SK-N-SH (cell line): ENCODE data around the gene SCARB1. TPM values are rescaled to one million over a fixed set of nuclear protein-coding genes. Genes with fewer than 3 reads are reported as not detected.

Source experiments
- CTCF ChIA-PET: fragments of 300-600, 350-600 bp; formaldehyde crosslinking; extraction: SDS; loops from one replicate; lab custom pipeline; 2021; lab: Yijun Ruan, JAX
- POLR2A ChIA-PET: fragments of 350-600 bp; sonication (Branson Sonifier 250); formaldehyde crosslinking; extraction: SDS; loops from one replicate; lab custom pipeline; 2020; ENCODE audit warnings: antibody characterized with exemption, inconsistent platforms; lab: Yijun Ruan, JAX
- DNase-seq: peaks from one replicate; pipeline ENCODE4 v3.0.0; 2012
- H2AFZ ChIP-seq: fragments of 200-600 bp; sonication (generic); 2 replicates; pipeline ENCODE4 v1.8.1; 2016; ENCODE audit warnings: antibody characterized with exemption, mild to moderate bottlenecking, low read depth
- H3F3A ChIP-seq: fragments of 200-600 bp; sonication (generic); replicated peaks from 2 replicates; pipeline ENCODE3; 2016; ENCODE audit warnings: antibody characterized with exemption, mild to moderate bottlenecking; ENCODE audit not compliant: insufficient read depth
- H3K27ac ChIP-seq, 2 experiments: fragments of 200-500 bp in 1 of 2; fragments of 200-600 bp in 1 of 2; sonication (Bioruptor generic) in 1 of 2; sonication (generic), shearing (Covaris generic) in 1 of 2; 2 replicates each; pipeline versions ENCODE4 v1.5.1 to v1.6.1; 2014 to 2016; ENCODE audit warnings: low read depth in 2 of 2, inconsistent platforms in 1 of 2, low read length in 1 of 2, mild to moderate bottlenecking in 1 of 2, mixed read lengths in 1 of 2
- H3K27me3 ChIP-seq: fragments of 200-600 bp; sonication (generic), shearing (Covaris generic); 2 replicates; pipeline ENCODE4 v1.6.1; 2016; ENCODE audit warnings: mixed run types; ENCODE audit not compliant: insufficient read depth
- H3K36me3 ChIP-seq, 2 experiments: fragments of 200-500 bp in 1 of 2; fragments of 200-600 bp in 1 of 2; sonication (Bioruptor generic) in 1 of 2; sonication (generic) in 1 of 2; replicated peaks in 1 of 2; 2 replicates each; pipeline versions ENCODE3 to v1.5.1; 2014 to 2016; ENCODE audit warnings: low read length in 1 of 2, mild to moderate bottlenecking in 1 of 2; ENCODE audit not compliant: insufficient read depth in 2 of 2, control insufficient read depth in 1 of 2
- H3K4me1 ChIP-seq, 2 experiments: fragments of 200-500 bp in 1 of 2; fragments of 200-600 bp in 1 of 2; sonication (Bioruptor generic) in 1 of 2; sonication (generic), shearing (Covaris generic) in 1 of 2; 2 replicates each; pipeline versions ENCODE4 v1.5.1 to v1.6.1; 2014 to 2016; ENCODE audit warnings: low read depth in 1 of 2, low read length in 1 of 2, mixed run types in 1 of 2; ENCODE audit not compliant: insufficient read depth in 2 of 2, control insufficient read depth in 1 of 2
- H3K4me2 ChIP-seq: fragments of 200-600 bp; sonication (generic), shearing (Covaris generic); 2 replicates; pipeline ENCODE4 v1.6.1; 2017; ENCODE audit warnings: mixed run types
- H3K4me3 ChIP-seq, 2 experiments: fragments of 200-500 bp in 1 of 2; fragments of 200-600 bp in 1 of 2; sonication (Bioruptor generic) in 1 of 2; sonication (generic), shearing (Covaris generic) in 1 of 2; 2 replicates each; pipeline versions ENCODE4 v1.5.1 to v1.8.1; 2014 to 2016; ENCODE audit warnings: low read depth in 2 of 2, inconsistent platforms in 1 of 2, low read length in 1 of 2, mild to moderate bottlenecking in 1 of 2, mixed read lengths in 1 of 2, moderate library complexity in 1 of 2
- H3K79me2 ChIP-seq: fragments of 200-600 bp; sonication (generic); 2 replicates; pipeline ENCODE4 v1.8.1; 2017; ENCODE audit warnings: mild to moderate bottlenecking; ENCODE audit not compliant: insufficient read depth
- H3K9ac ChIP-seq: fragments of 200-600 bp; sonication (generic); 2 replicates; pipeline ENCODE4 v1.6.1; 2017; ENCODE audit warnings: mixed run types
- H3K9me2 ChIP-seq: fragments of 200-600 bp; sonication (generic); 2 replicates; pipeline ENCODE4 v1.6.1; 2017; ENCODE audit warnings: mixed run types
- H3K9me3 ChIP-seq: fragments of 200-600 bp; sonication (generic); 2 replicates; pipeline ENCODE4 v1.6.1; 2017; ENCODE audit warnings: mixed run types, mild to moderate bottlenecking, moderate library complexity
- H4K20me1 ChIP-seq: fragments of 200-600 bp; sonication (generic); 2 replicates; pipeline ENCODE4 v1.6.1; 2017; ENCODE audit warnings: mild to moderate bottlenecking, mixed run types; ENCODE audit not compliant: insufficient read depth
- CHD2 ChIP-seq: fragments of 150-350 bp; IDR thresholded peaks from 2 replicates; pipeline ENCODE4 v1.6.1; 2018; ENCODE audit warnings: low read length; ENCODE audit not compliant: partially characterized antibody
- ELF1 ChIP-seq: IDR thresholded peaks from 2 replicates; pipeline ENCODE4 v1.4.0; 2012
- EP300 ChIP-seq, 2 experiments: IDR thresholded peaks; 2 replicates each; pipeline versions ENCODE4 v1.4.0 to v1.6.1; 2012; ENCODE audit warnings: borderline replicate concordance in 1 of 2, low read depth in 1 of 2, low read length in 1 of 2
- FOSL2 ChIP-seq: IDR thresholded peaks from 2 replicates; pipeline ENCODE4 v1.4.0; 2012; ENCODE audit warnings: low read depth, mild to moderate bottlenecking, moderate library complexity, borderline replicate concordance
- FOXJ3 ChIP-seq: sonication (generic); formaldehyde crosslinking; IDR thresholded peaks from 2 replicates; pipeline ENCODE4 v1.5.1; 2020; ENCODE audit warnings: mild to moderate bottlenecking, missing genetic modification reagents
- FOXM1 ChIP-seq: IDR thresholded peaks from 2 replicates; pipeline ENCODE4 v1.4.0; 2012; ENCODE audit warnings: low read depth, mild to moderate bottlenecking
- GATA2 ChIP-seq: sonication (generic); formaldehyde crosslinking; IDR thresholded peaks from 2 replicates; pipeline ENCODE4 v1.5.0; 2020; ENCODE audit warnings: mild to moderate bottlenecking, missing genetic modification reagents
- JUND ChIP-seq: IDR thresholded peaks from 2 replicates; pipeline ENCODE4 v1.4.0; 2012
- MXI1 ChIP-seq: IDR thresholded peaks from 2 replicates; pipeline ENCODE4 v1.6.1; 2012; ENCODE audit warnings: mild to moderate bottlenecking, low read depth, low read length, improper control_type of control experiment
- NFIC ChIP-seq: IDR thresholded peaks from 2 replicates; pipeline ENCODE4 v1.4.0; 2012; ENCODE audit warnings: borderline replicate concordance
- PBX3 ChIP-seq: IDR thresholded peaks from 2 replicates; pipeline ENCODE4; 2012
- RAD21 ChIP-seq: IDR thresholded peaks from 2 replicates; pipeline ENCODE4 v1.6.1; 2012; ENCODE audit warnings: mild to moderate bottlenecking, low read length
- RCOR1 ChIP-seq: fragments of 150-350 bp; IDR thresholded peaks from 2 replicates; pipeline ENCODE4 v1.6.1; 2017; ENCODE audit warnings: antibody characterized with exemption, low read length
- SMC3 ChIP-seq: IDR thresholded peaks from 2 replicates; pipeline ENCODE4 v1.6.1; 2012; ENCODE audit warnings: low read depth, low read length, improper control_type of control experiment
- USF2 ChIP-seq: fragments of 150-350 bp; IDR thresholded peaks from 2 replicates; pipeline ENCODE4 v1.6.1; 2017; ENCODE audit warnings: antibody characterized with exemption, low read length, low read depth, borderline replicate concordance
- YY1 ChIP-seq: IDR thresholded peaks from 2 replicates; pipeline ENCODE4 v1.4.0; 2012; ENCODE audit warnings: low read depth, mild to moderate bottlenecking
- WGBS: methylation state at CpG from one replicate; pipeline ENCODE4 v1.1.6; 2017; ENCODE audit warnings: low lambda C conversion rate; 5-methylcytosine and 5-hydroxymethylcytosine counted together
- polyA plus RNA-seq, 3 experiments: library from polyadenylated mRNA; depleted of rRNA; stranded (reverse); fragments of >200 nt; gene quantifications; 2 replicates each; pipeline ENCODE4 v1.2.3, GENCODE V29; 2012
- TF ChIP-seq, protein P1 (sequence below): IDR thresholded peaks from 2 replicates; pipeline ENCODE4 v1.4.0; 2012; ENCODE audit warnings: low read depth
- TF ChIP-seq, protein P2 (sequence below): IDR thresholded peaks from 2 replicates; pipeline ENCODE4 v1.6.1; 2012; ENCODE audit warnings: mild to moderate bottlenecking, low read depth, low read length, moderate library complexity

The SCARB1 gene
- polyA plus RNA-seq, 1 of the 3 experiments (the other 2 are of a cell fraction), result 33.0 TPM

GRCh38 chr12:124792156-124792555 lies 71.5 kb downstream of the SCARB1 start:
- Histone ChIP-seq H3F3A (no peaks in the 10 kb centered on the region), H2AFZ (no peak overlapping the region), H3K36me3 (peaks cover 0 to 4% of the 10 kb centered on the region in 2 experiments), H4K20me1 (no peaks in the 10 kb centered on the region), H3K4me1 (peaks cover 0 to under 1% of the 10 kb centered on the region in 2 experiments; a peak in 1 of 4 replicates), H3K4me3 (no peak overlapping the region), H3K9ac (no peak overlapping the region), H3K9me3 (no peaks in the 10 kb centered on the region), H3K9me2 (no peaks in the 10 kb centered on the region), H3K79me2 (no peaks in the 10 kb centered on the region), H3K4me2 (no peak overlapping the region), H3K27me3 (no peaks in the 10 kb centered on the region), H3K27ac (no peak overlapping the region)
- POLR2A ChIA-PET, result no interaction called here
- CTCF ChIA-PET, result interaction anchor here (1.6 kb wide), 1 partner anchor 114 kb away, joined by 6 read pairs; no protein-coding TSS in a partner anchor
- 97% methylated on average over 13 of the region's 13 CpGs for WGBS
- TF ChIP-seq RCOR1 (no peak), JUND (no peak), FOSL2 (no peak)
- no peak for DNase-seq

DNA sequence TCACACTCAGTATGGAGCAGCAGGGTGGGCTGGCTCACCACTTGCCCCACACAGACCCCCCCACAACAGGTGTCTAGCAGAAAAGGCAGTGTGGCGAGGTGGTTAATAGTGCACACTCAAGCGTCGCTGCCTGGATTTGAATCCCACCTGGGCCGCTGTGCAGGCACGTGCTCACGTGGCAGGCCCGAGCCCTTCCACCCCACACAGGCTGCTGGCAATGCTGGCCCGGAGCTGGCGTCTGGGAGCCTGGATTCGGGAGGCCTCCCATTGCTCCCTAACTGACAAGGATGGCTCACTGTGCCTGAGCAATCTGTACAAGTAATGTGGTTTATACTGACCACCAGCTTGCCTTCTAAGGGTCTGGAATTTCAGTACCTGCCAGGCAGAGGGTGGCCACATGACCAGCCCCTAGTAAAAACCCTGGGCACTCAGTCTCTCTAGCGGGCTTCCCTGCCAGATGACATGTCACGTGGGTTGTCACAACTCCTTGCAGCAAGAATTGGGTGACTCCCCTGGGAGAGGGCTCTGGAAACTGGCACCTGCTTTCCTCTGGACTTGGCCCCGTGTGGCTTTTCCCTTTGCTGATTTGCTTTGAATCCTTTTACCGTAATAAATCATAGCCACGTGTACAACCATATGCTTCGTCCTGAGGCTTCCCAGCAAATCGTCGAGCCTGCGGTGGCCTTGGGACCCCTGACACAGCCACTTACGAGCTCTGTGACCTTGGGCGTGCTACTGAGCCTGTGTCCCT lies 72.8 kb downstream of the SCARB1 start:
- Histone ChIP-seq H3K4me1 (peaks cover 0 to 8% of the 10 kb centered on the region in 2 experiments; a peak in 1 of 4 replicates), H3K9me2 (no peaks in the 10 kb centered on the region), H3K27me3 (no peaks in the 10 kb centered on the region), H3K79me2 (no peaks in the 10 kb centered on the region), H3K9ac (no peak overlapping the region), H3K4me3 (no peak overlapping the region), H3K4me2 (no peak overlapping the region), H3K36me3 (peaks cover 0 to 4% of the 10 kb centered on the region in 2 experiments), H3K27ac (no peak overlapping the region), H3K9me3 (no peaks in the 10 kb centered on the region), H4K20me1 (no peaks in the 10 kb centered on the region), H2AFZ (no peak overlapping the region), H3F3A (no peaks in the 10 kb centered on the region)
- 94% methylated on average over 17 of the region's 21 CpGs for WGBS
- no peak for DNase-seq
- TF ChIP-seq EP300 (IDR thresholded peaks at IDR 0.05; ENCODE audit: borderline replicate concordance in 1 of 2, low read depth in 1 of 2, low read length in 1 of 2) (no peak), USF2 (no peak), RAD21 (no peak), PBX3 (no peak), MXI1 (no peak), SMC3 (no peak), YY1 (no peak), NFIC (no peak), CHD2 (no peak), FOXM1 (no peak), FOXJ3 (no peak), GATA2 (CRISPR knock-in tag) (no peak), ELF1 (no peak)
- TF ChIP-seq, protein P1, sequence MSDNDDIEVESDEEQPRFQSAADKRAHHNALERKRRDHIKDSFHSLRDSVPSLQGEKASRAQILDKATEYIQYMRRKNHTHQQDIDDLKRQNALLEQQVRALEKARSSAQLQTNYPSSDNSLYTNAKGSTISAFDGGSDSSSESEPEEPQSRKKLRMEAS, result no peak
- TF ChIP-seq, protein P2, sequence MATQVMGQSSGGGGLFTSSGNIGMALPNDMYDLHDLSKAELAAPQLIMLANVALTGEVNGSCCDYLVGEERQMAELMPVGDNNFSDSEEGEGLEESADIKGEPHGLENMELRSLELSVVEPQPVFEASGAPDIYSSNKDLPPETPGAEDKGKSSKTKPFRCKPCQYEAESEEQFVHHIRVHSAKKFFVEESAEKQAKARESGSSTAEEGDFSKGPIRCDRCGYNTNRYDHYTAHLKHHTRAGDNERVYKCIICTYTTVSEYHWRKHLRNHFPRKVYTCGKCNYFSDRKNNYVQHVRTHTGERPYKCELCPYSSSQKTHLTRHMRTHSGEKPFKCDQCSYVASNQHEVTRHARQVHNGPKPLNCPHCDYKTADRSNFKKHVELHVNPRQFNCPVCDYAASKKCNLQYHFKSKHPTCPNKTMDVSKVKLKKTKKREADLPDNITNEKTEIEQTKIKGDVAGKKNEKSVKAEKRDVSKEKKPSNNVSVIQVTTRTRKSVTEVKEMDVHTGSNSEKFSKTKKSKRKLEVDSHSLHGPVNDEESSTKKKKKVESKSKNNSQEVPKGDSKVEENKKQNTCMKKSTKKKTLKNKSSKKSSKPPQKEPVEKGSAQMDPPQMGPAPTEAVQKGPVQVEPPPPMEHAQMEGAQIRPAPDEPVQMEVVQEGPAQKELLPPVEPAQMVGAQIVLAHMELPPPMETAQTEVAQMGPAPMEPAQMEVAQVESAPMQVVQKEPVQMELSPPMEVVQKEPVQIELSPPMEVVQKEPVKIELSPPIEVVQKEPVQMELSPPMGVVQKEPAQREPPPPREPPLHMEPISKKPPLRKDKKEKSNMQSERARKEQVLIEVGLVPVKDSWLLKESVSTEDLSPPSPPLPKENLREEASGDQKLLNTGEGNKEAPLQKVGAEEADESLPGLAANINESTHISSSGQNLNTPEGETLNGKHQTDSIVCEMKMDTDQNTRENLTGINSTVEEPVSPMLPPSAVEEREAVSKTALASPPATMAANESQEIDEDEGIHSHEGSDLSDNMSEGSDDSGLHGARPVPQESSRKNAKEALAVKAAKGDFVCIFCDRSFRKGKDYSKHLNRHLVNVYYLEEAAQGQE, result no peak
- CTCF ChIA-PET, result no interaction called here
- POLR2A ChIA-PET, result no interaction called here
